ENCODE results near the gene JPH4.

DNA sequence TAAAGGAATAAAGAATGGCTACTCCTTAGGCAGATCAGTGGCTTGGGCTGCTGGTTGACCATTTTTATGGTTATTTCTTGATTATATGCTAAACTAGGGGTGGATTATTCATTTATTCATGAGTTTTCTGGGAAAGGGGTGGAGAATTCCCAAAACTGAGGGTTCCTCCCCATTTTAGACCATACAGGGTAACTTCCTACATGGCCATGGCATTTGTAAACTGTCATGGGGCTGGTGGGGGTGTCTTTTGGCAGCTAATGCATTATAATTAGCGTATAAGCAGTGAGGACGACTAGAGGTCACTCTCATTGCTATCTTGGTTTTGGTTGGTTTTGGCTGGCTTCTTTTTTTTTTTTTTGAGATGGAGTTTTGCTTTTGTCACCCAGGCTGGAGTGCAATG is 25.6 kb upstream of the JPH4 start:
- no peak for TF ChIP-seq SIN3A (IDR thresholded peaks at IDR 0.05; ENCODE audit: borderline replicate concordance, low read depth, low read length)
- TF ChIP-seq, protein P1, sequence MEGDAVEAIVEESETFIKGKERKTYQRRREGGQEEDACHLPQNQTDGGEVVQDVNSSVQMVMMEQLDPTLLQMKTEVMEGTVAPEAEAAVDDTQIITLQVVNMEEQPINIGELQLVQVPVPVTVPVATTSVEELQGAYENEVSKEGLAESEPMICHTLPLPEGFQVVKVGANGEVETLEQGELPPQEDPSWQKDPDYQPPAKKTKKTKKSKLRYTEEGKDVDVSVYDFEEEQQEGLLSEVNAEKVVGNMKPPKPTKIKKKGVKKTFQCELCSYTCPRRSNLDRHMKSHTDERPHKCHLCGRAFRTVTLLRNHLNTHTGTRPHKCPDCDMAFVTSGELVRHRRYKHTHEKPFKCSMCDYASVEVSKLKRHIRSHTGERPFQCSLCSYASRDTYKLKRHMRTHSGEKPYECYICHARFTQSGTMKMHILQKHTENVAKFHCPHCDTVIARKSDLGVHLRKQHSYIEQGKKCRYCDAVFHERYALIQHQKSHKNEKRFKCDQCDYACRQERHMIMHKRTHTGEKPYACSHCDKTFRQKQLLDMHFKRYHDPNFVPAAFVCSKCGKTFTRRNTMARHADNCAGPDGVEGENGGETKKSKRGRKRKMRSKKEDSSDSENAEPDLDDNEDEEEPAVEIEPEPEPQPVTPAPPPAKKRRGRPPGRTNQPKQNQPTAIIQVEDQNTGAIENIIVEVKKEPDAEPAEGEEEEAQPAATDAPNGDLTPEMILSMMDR (IDR thresholded peaks at IDR 0.05), result no peak
- no peak for TF ChIP-seq FOXM1 (IDR thresholded peaks at IDR 0.05; ENCODE audit: low read depth)
- no peak for TF ChIP-seq CHD2 (IDR thresholded peaks at IDR 0.05; ENCODE audit: low read length, partially characterized antibody)
- TF ChIP-seq POLR2AphosphoS5 (IDR thresholded peaks at IDR 0.05; ENCODE audit: low read depth, low read length), result no peak
- TF ChIP-seq, protein P2, sequence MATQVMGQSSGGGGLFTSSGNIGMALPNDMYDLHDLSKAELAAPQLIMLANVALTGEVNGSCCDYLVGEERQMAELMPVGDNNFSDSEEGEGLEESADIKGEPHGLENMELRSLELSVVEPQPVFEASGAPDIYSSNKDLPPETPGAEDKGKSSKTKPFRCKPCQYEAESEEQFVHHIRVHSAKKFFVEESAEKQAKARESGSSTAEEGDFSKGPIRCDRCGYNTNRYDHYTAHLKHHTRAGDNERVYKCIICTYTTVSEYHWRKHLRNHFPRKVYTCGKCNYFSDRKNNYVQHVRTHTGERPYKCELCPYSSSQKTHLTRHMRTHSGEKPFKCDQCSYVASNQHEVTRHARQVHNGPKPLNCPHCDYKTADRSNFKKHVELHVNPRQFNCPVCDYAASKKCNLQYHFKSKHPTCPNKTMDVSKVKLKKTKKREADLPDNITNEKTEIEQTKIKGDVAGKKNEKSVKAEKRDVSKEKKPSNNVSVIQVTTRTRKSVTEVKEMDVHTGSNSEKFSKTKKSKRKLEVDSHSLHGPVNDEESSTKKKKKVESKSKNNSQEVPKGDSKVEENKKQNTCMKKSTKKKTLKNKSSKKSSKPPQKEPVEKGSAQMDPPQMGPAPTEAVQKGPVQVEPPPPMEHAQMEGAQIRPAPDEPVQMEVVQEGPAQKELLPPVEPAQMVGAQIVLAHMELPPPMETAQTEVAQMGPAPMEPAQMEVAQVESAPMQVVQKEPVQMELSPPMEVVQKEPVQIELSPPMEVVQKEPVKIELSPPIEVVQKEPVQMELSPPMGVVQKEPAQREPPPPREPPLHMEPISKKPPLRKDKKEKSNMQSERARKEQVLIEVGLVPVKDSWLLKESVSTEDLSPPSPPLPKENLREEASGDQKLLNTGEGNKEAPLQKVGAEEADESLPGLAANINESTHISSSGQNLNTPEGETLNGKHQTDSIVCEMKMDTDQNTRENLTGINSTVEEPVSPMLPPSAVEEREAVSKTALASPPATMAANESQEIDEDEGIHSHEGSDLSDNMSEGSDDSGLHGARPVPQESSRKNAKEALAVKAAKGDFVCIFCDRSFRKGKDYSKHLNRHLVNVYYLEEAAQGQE (IDR thresholded peaks at IDR 0.05; ENCODE audit: low read depth, low read length), result no peak
- no peak for TF ChIP-seq EP300 (IDR thresholded peaks at IDR 0.05; ENCODE audit: borderline replicate concordance in 1 of 2, low read depth in 1 of 2, low read length in 1 of 2)
- no peak for TF ChIP-seq YY1 (IDR thresholded peaks at IDR 0.05; ENCODE audit: low read depth)
- TF ChIP-seq NFIC (IDR thresholded peaks at IDR 0.05; ENCODE audit: borderline replicate concordance), result no peak
- no peak for TF ChIP-seq GABPA (IDR thresholded peaks at IDR 0.05; ENCODE audit: low read depth)
- no peak for TF ChIP-seq RAD21 (IDR thresholded peaks at IDR 0.05; ENCODE audit: low read length)
- TF ChIP-seq MAX (IDR thresholded peaks at IDR 0.05; ENCODE audit: low read depth), result no peak
- no peak for TF ChIP-seq FOSL2 (IDR thresholded peaks at IDR 0.05; ENCODE audit: borderline replicate concordance, low read depth)
- no peak for TF ChIP-seq TAF1 (IDR thresholded peaks at IDR 0.05; ENCODE audit: borderline replicate concordance, low read depth, low read length)
